K562 (cell line): ENCODE measurements around the gene TCEA3. TPM values are rescaled to one million over a fixed set of nuclear protein-coding genes. Genes with fewer than 3 reads are reported as not detected.
A peak's percentile ranks its signal among the peaks of the same experiment; 100 is the strongest.

Source experiments
- CUX1 ChIP-seq: fragments of 200-800 bp; sonication (Bioruptor generic); IDR thresholded peaks from 2 replicates; pipeline ENCODE4 v1.6.1; 2016; ENCODE audit warnings: missing genetic modification characterization, missing compliant biosample characterization
- DEAF1 ChIP-seq: fragments of 450-650 bp; formaldehyde crosslinking; IDR thresholded peaks from 2 replicates; pipeline ENCODE4 v1.4.0; 2020; ENCODE audit warnings: mild to moderate bottlenecking, moderate library complexity
- EGR1 ChIP-seq: fragments of 450-650 bp; conservative IDR thresholded peaks from 2 replicates; pipeline ENCODE4 v1.6.1; 2017; ENCODE audit warnings: mild to moderate bottlenecking
- FOXM1 ChIP-seq, 2 experiments: fragments of 450-650 bp in 1 of 2; sonication (generic) in 1 of 2; formaldehyde crosslinking in 1 of 2; IDR thresholded peaks; 2 replicates each; pipeline versions ENCODE4 v1.6.1 to v1.9.0; 2017 to 2022; ENCODE audit warnings: low read depth in 2 of 2, mild to moderate bottlenecking in 2 of 2, missing genetic modification reagents in 1 of 2, moderate library complexity in 1 of 2
- HBP1 ChIP-seq: fragments of 450-650 bp; formaldehyde crosslinking; IDR thresholded peaks from 2 replicates; pipeline ENCODE4 v1.4.0; 2022; ENCODE audit warnings: missing genetic modification characterization
- HMG20B ChIP-seq: fragments of 250-450 bp; sonication (Bioruptor Pico); IDR thresholded peaks from 2 replicates; pipeline ENCODE4 v1.5.0; 2021; ENCODE audit warnings: mild to moderate bottlenecking
- KLF10 ChIP-seq: fragments of 250-450 bp; sonication (Bioruptor Pico); IDR thresholded peaks from 2 replicates; pipeline ENCODE4 v1.6.1; 2021; ENCODE audit warnings: matching md5 sums
- MCM3 ChIP-seq: fragments of 450-650 bp; IDR thresholded peaks from 2 replicates; pipeline ENCODE4 v1.6.1; 2016
- MTA1 ChIP-seq: fragments of 450-650 bp; IDR thresholded peaks from 2 replicates; pipeline ENCODE4 v1.6.1; 2017; ENCODE audit warnings: borderline replicate concordance
- PML ChIP-seq: IDR thresholded peaks from 2 replicates; pipeline ENCODE4 v1.6.1; 2012; ENCODE audit warnings: low read length, inconsistent platforms
- SMARCE1 ChIP-seq: fragments of 450-650 bp; IDR thresholded peaks from 2 replicates; pipeline ENCODE4 v1.7.1; 2016; ENCODE audit warnings: mild to moderate bottlenecking
- ZBTB12 ChIP-seq: fragments of 250-450 bp; sonication (Bioruptor Pico); IDR thresholded peaks from 2 replicates; pipeline ENCODE4 v1.4.0; 2020
- ZNF217 ChIP-seq: sonication (generic); formaldehyde crosslinking; IDR thresholded peaks from 2 replicates; pipeline ENCODE4 v1.8.0; 2022; ENCODE audit warnings: mild to moderate bottlenecking, missing genetic modification reagents
- ZNF3 ChIP-seq: fragments of 250-450 bp; sonication (Bioruptor Pico); IDR thresholded peaks from 2 replicates; pipeline ENCODE4 v1.5.0; 2021; ENCODE audit warnings: mild to moderate bottlenecking, moderate library complexity
- ZNF41 ChIP-seq: fragments of 250-450 bp; sonication (Bioruptor Pico); conservative IDR thresholded peaks from 2 replicates; pipeline ENCODE4 v1.4.0; 2020; ENCODE audit warnings: mild to moderate bottlenecking
- ZNF507 ChIP-seq: conservative IDR thresholded peaks from 2 replicates; pipeline ENCODE4 v1.6.1; 2017; ENCODE audit warnings: missing genetic modification characterization, missing compliant biosample characterization
- ZNF740 ChIP-seq, 3 experiments: fragments of 200-800 bp in 1 of 3; sonication (Bioruptor generic) in 1 of 3; sonication (generic) in 1 of 3; formaldehyde crosslinking in 1 of 3; IDR thresholded peaks; 2 replicates each; pipeline versions ENCODE4 v1.6.1 to v1.8.0; 2016 to 2022; ENCODE audit warnings: mild to moderate bottlenecking in 2 of 3, missing compliant biosample characterization in 2 of 3, missing genetic modification characterization in 2 of 3, missing genetic modification reagents in 1 of 3
- polyA plus RNA-seq, 8 experiments: library from polyadenylated mRNA; depleted of rRNA in 4 of 8; stranded (reverse) in 5 of 8; unstranded in 3 of 8; fragments of >200 nt; fragmentation: Nextera tagmentation in 2 of 8; fragmentation: Illumina TruSeq in 1 of 8; extraction: Ambion mirVana in 2 of 8; extraction: Trizol in 1 of 8; gene quantifications; 2 replicates each; pipeline versions ENCODE4 v1.2.1 to v1.2.3, GENCODE V29; 2011 to 2014; ENCODE audit warnings: inconsistent platforms in 1 of 8, missing spikeins in 1 of 8
- total RNA-seq, 7 experiments: library from RNA; depleted of rRNA in 6 of 7; stranded (reverse); fragments of >200 nt in 6 of 7; fragmentation: Illumina TruSeq in 2 of 7; extraction: Trizol in 2 of 7; gene quantifications; 2 replicates each; pipeline versions ENCODE4 v1.2.1 to v1.2.3, GENCODE V29; 2011 to 2021; ENCODE audit warnings: low replicate concordance in 1 of 7

The TCEA3 gene
- total and polyA plus RNA-seq, 9 of the 15 experiments (the other 6 are each of a cell fraction or from before 2014, with no cell fraction given), result 0.03 to 0.55 (median 0.36) TPM

- TF ChIP-seq ZNF740 (CRISPR knock-in tag; IDR thresholded peaks at IDR 0.05) (peak; percentile 95), ZNF740 (tag; IDR thresholded peaks at IDR 0.05) (peak in 1 of 2 experiments; percentile 94; a peak in 2 of 4 replicates), MCM3 (no peak), ZNF41 (CRISPR knock-in tag) (no peak; the same call in 1 of the 2 replicates), SMARCE1 (no peak), HBP1 (CRISPR knock-in tag) (no peak), DEAF1 (CRISPR knock-in tag) (peak; percentile 64), KLF10 (no peak), ZNF3 (CRISPR knock-in tag) (no peak), ZNF507 (tag) (no peak), EGR1 (peak; percentile 96), HMG20B (CRISPR knock-in tag) (no peak), PML (peak; percentile 78), ZNF217 (no peak), MTA1 (peak; percentile 97), CUX1 (no peak), ZBTB12 (CRISPR knock-in tag) (peak; percentile 94), FOXM1 (IDR thresholded peaks at IDR 0.05; ENCODE audit: low read depth) (peak; percentile 11; the same call in 1 of the 2 replicates), FOXM1 (CRISPR knock-in tag; IDR thresholded peaks at IDR 0.05; ENCODE audit: low read depth) (0 out of 2 replicates have a peak, but pooled peaks have one; percentile 27)
Measured at GRCh38 chr1:23368562-23369334, 55.8 kb downstream of the TCEA3 start (continued).
